ENCODE data around the gene SLC22A14.

SLC22A14 gene

GRCh38 chr3:38254872-38255271 lies 27.2 kb upstream of the SLC22A14 start:
- H2AFZ ChIP-seq (ENCODE audit: low read length) = no peak overlapping the region
- no peaks in the 10 kb centered on the region for H3K79me2 ChIP-seq (ENCODE audit: insufficient read depth, low read length)
- no peak overlapping the region for H3K27ac ChIP-seq (ENCODE audit: low read depth, low read length, poor library complexity, severe bottlenecking)
- H3K9ac ChIP-seq (ENCODE audit: low read length) = no peak overlapping the region
- H3F3A ChIP-seq (ENCODE audit: insufficient read depth, low read length) = no peaks in the 10 kb centered on the region
- H4K20me1 ChIP-seq (ENCODE audit: insufficient read depth, low read length) = no peaks in the 10 kb centered on the region
- TF ChIP-seq EZH2 (IDR thresholded peaks at IDR 0.05; ENCODE audit: borderline replicate concordance, low read length) = no peak
- TF ChIP-seq, protein P1, sequence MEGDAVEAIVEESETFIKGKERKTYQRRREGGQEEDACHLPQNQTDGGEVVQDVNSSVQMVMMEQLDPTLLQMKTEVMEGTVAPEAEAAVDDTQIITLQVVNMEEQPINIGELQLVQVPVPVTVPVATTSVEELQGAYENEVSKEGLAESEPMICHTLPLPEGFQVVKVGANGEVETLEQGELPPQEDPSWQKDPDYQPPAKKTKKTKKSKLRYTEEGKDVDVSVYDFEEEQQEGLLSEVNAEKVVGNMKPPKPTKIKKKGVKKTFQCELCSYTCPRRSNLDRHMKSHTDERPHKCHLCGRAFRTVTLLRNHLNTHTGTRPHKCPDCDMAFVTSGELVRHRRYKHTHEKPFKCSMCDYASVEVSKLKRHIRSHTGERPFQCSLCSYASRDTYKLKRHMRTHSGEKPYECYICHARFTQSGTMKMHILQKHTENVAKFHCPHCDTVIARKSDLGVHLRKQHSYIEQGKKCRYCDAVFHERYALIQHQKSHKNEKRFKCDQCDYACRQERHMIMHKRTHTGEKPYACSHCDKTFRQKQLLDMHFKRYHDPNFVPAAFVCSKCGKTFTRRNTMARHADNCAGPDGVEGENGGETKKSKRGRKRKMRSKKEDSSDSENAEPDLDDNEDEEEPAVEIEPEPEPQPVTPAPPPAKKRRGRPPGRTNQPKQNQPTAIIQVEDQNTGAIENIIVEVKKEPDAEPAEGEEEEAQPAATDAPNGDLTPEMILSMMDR (IDR thresholded peaks at IDR 0.05; ENCODE audit: low read length) = no peak
- H3K4me1 ChIP-seq (ENCODE audit: insufficient read depth, low read length, severe bottlenecking) = no peaks in the 10 kb centered on the region
- no peaks in the 10 kb centered on the region for H3K9me3 ChIP-seq (ENCODE audit: low read length)
- H3K36me3 ChIP-seq (ENCODE audit: insufficient read depth, low read length) = peaks cover 62% of the 10 kb centered on the region
- H3K4me3 ChIP-seq (ENCODE audit: low read depth, low read length, poor library complexity, severe bottlenecking) = no peak overlapping the region
- H3K27me3 ChIP-seq (ENCODE audit: insufficient read depth, low read length) = no peaks in the 10 kb centered on the region
- no peaks in the 10 kb centered on the region for H3K9me2 ChIP-seq (ENCODE audit: low read depth, low read length)
- H3K4me2 ChIP-seq (ENCODE audit: low read length) = no peak overlapping the region

DNA sequence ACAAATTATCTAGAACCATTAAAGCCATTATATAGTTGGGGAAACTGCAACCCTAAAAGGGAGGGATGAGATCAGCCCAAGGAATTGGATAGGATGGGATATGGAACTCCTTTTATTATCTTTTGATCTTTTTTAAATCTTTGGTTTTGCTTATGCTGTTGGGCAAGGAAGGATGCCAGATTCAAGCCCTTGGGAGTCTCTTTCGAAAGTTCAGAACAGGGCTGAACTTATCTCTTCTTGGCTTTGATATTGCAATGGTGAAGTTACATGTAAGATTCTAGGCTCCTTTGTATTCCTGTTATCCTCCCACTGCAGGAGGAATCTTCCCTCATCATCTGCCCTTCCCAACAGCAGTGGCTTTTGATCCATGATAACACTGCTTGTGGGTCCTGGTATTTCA lies 26.5 kb upstream of the SLC22A14 start:
- Histone ChIP-seq H3K36me3 (ENCODE audit: insufficient read depth, low read length) (peaks cover 54% of the 10 kb centered on the region), H3K9me3 (ENCODE audit: low read length) (no peaks in the 10 kb centered on the region)
- TF ChIP-seq, protein P1 (IDR thresholded peaks at IDR 0.05; ENCODE audit: low read length) = no peak
- no peak for TF ChIP-seq EZH2 (IDR thresholded peaks at IDR 0.05; ENCODE audit: borderline replicate concordance, low read length)

DNA sequence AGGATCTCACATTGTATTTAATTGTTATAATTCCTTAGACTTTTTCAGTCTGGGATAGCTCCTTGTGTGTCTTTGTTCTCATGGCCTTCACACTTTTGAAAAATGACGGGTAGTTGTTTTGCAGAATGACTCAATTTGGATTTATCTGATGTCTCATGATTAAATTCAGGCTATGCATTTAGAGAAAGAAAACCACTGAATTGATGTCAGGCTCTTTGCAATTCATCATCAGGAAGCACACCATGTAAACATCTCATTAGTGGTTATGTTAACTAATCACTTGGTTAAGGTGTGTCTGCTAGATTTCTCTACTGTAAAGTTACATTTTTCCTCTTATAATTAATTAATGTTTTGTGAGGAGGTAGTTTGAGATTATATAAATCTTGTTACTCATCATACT lies 24.5 kb upstream of the SLC22A14 start:
- Histone ChIP-seq H3K36me3 (ENCODE audit: insufficient read depth, low read length) (peaks cover 35% of the 10 kb centered on the region), H2AFZ (ENCODE audit: low read length) (no peak overlapping the region), H3K27me3 (ENCODE audit: insufficient read depth, low read length) (no peaks in the 10 kb centered on the region), H4K20me1 (ENCODE audit: insufficient read depth, low read length) (no peaks in the 10 kb centered on the region), H3K9ac (ENCODE audit: low read length) (no peak overlapping the region), H3K79me2 (ENCODE audit: insufficient read depth, low read length) (no peaks in the 10 kb centered on the region), H3K9me3 (ENCODE audit: low read length) (no peaks in the 10 kb centered on the region), H3K4me1 (ENCODE audit: insufficient read depth, low read length, severe bottlenecking) (no peaks in the 10 kb centered on the region), H3K9me2 (ENCODE audit: low read depth, low read length) (no peaks in the 10 kb centered on the region), H3K4me3 (ENCODE audit: low read depth, low read length, poor library complexity, severe bottlenecking) (no peak overlapping the region), H3K4me2 (ENCODE audit: low read length) (no peak overlapping the region), H3F3A (ENCODE audit: insufficient read depth, low read length) (no peaks in the 10 kb centered on the region), H3K27ac (ENCODE audit: low read depth, low read length, poor library complexity, severe bottlenecking) (no peak overlapping the region)
- TF ChIP-seq, protein P1 (IDR thresholded peaks at IDR 0.05; ENCODE audit: low read length) = no peak
- no peak for TF ChIP-seq EZH2 (IDR thresholded peaks at IDR 0.05; ENCODE audit: borderline replicate concordance, low read length)

More for the DNA sequence above, 26.5 kb upstream of the SLC22A14 start:
- Histone ChIP-seq H3K4me2 (ENCODE audit: low read length) (no peak overlapping the region), H3K79me2 (ENCODE audit: insufficient read depth, low read length) (no peaks in the 10 kb centered on the region), H3F3A (ENCODE audit: insufficient read depth, low read length) (no peaks in the 10 kb centered on the region), H4K20me1 (ENCODE audit: insufficient read depth, low read length) (no peaks in the 10 kb centered on the region), H3K27me3 (ENCODE audit: insufficient read depth, low read length) (no peaks in the 10 kb centered on the region), H3K4me1 (ENCODE audit: insufficient read depth, low read length, severe bottlenecking) (no peaks in the 10 kb centered on the region), H2AFZ (ENCODE audit: low read length) (no peak overlapping the region), H3K4me3 (ENCODE audit: low read depth, low read length, poor library complexity, severe bottlenecking) (no peak overlapping the region), H3K9ac (ENCODE audit: low read length) (no peak overlapping the region), H3K27ac (ENCODE audit: low read depth, low read length, poor library complexity, severe bottlenecking) (no peak overlapping the region), H3K9me2 (ENCODE audit: low read depth, low read length) (no peaks in the 10 kb centered on the region)

Data from OCI-LY1 (cell line).